CD4-positive, alpha-beta T cell (primary cell): ENCODE measurements around the gene TBATA. TPM values are rescaled to one million over a fixed set of nuclear protein-coding genes. Genes with fewer than 3 reads are reported as not detected.

Experiments used
- ATAC-seq: fragments of 200-7000 bp; cut with Tn5 transposase; one replicate; pipeline ENCODE4 v1.10.0; 2022; ENCODE audit warnings: mild to moderate bottlenecking; ENCODE audit not compliant: poor library complexity
- CTCF ChIA-PET: fragments of 350-600 bp; sonication (Branson Sonifier 250); formaldehyde crosslinking; loops from one replicate; lab custom pipeline; 2021; ENCODE audit warnings: antibody characterized with exemption, inconsistent platforms; lab: Charles Lee
- POLR2A ChIA-PET: fragments of 350-600 bp; sonication (Branson Sonifier 250); formaldehyde crosslinking; loops from one replicate; lab custom pipeline; 2021; ENCODE audit warnings: antibody characterized with exemption, inconsistent platforms; lab: Charles Lee
- DNase-seq, 14 experiments: peaks; one replicate each; pipeline ENCODE4 v3.0.0-alpha.2; 2013 to 2020; ENCODE audit warnings: mixed read lengths in 2 of 14
- H3K27ac ChIP-seq, 2 donors: one replicate each; pipeline versions ENCODE4 v1.5.1 to v1.7.0; 2013; ENCODE audit warnings: low read length in 2 of 2, low read depth in 1 of 2, mild to moderate bottlenecking in 1 of 2
- H3K27me3 ChIP-seq, 2 experiments: 1 replicate in 1 of 2; 2 replicates in 1 of 2; pipeline versions ENCODE4 v1.6.1 to v1.7.0; 2013; ENCODE audit warnings: low read length in 2 of 2, control low read depth in 1 of 2, mild to moderate bottlenecking in 1 of 2, moderate library complexity in 1 of 2; ENCODE audit not compliant: insufficient read depth in 2 of 2, control insufficient read depth in 1 of 2
- H3K36me3 ChIP-seq: one replicate; pipeline ENCODE4 v1.6.1; 2013; ENCODE audit warnings: low read length, control low read depth; ENCODE audit not compliant: insufficient read depth
- H3K4me1 ChIP-seq: one replicate; pipeline ENCODE4 v1.6.1; 2013; ENCODE audit warnings: low read length, control low read depth; ENCODE audit not compliant: insufficient read depth
- H3K4me3 ChIP-seq: one replicate; pipeline ENCODE4 v1.5.1; 2013; ENCODE audit warnings: mild to moderate bottlenecking, low read length, moderate library complexity
- H3K9me3 ChIP-seq, 2 experiments: 1 replicate in 1 of 2; 2 replicates in 1 of 2; pipeline versions ENCODE4 v1.6.1 to v1.7.0; 2013; ENCODE audit warnings: low read length in 2 of 2, mild to moderate bottlenecking in 2 of 2, control low read depth in 1 of 2, moderate library complexity in 1 of 2; ENCODE audit not compliant: control insufficient read depth in 1 of 2, insufficient read depth in 1 of 2
- H3K27ac Mint-ChIP-seq: one replicate; pipeline ENCODE4 v1.8.0; 2020; ENCODE audit warnings: mixed read lengths
- H3K27me3 Mint-ChIP-seq: one replicate; pipeline ENCODE4 v1.8.0; 2021; ENCODE audit warnings: mixed read lengths
- H3K36me3 Mint-ChIP-seq: one replicate; pipeline ENCODE4 v1.8.0; 2021; ENCODE audit warnings: low read depth, mixed read lengths
- H3K4me1 Mint-ChIP-seq: one replicate; pipeline ENCODE4 v1.8.0; 2021; ENCODE audit warnings: low read depth, mixed read lengths
- H3K4me3 Mint-ChIP-seq: one replicate; pipeline ENCODE4 v1.8.0; 2020; ENCODE audit warnings: mild to moderate bottlenecking, mixed read lengths
- H3K9me3 Mint-ChIP-seq: one replicate; pipeline ENCODE4 v1.8.0; 2020; ENCODE audit warnings: mixed read lengths
- CTCF ChIP-seq: fragments of 200-600 bp; IDR thresholded peaks from one replicate; pipeline ENCODE4 v1.8.0; 2022; ENCODE audit warnings: antibody characterized with exemption, mild to moderate bottlenecking
- intact Hi-C, 2 experiments: fragments of 100-400 bp; cut with DNase I in 1 of 2; cut with micrococcal nuclease in 1 of 2; formaldehyde crosslinking; loops; one replicate each; pipeline versions ENCODE4 v1.15.1 to v1.9.0; 2023 to 2025; cut with DNase I, micrococcal nuclease
- total RNA-seq, 174 experiments: library from RNA in 2 of 174; stranded (reverse) in 2 of 174; gene quantifications; one replicate each; pipeline ENCODE4 v1.2.3 and lab custom pipeline; 2021 to 2026

Gene TBATA
- total RNA-seq, 2 experiments from 2014 or later, result not detected

GRCh38 chr10:70753841-70754621 lies 31.1 kb downstream of the TBATA start:
- H3K27ac ChIP-seq, result no peak overlapping the region
- Mint-ChIP-seq H3K4me3 (no peak overlapping the region), H3K4me1 (no peaks in the 10 kb centered on the region), H3K36me3 (no peaks in the 10 kb centered on the region), H3K9me3 (no peaks in the 10 kb centered on the region), H3K27me3 (no peaks in the 10 kb centered on the region), H3K27ac (no peak overlapping the region)
- H3K9me3 ChIP-seq, result no peaks in the 10 kb centered on the region
- intact Hi-C loops, result no loop called here
- no peaks in the 10 kb centered on the region for H3K27me3 ChIP-seq
- POLR2A ChIA-PET, result no interaction called here
- DNase-seq (no peak), ATAC-seq (no peak)
- CTCF ChIA-PET, result no interaction called here
- H3K36me3 ChIP-seq, result no peaks in the 10 kb centered on the region
- no peak overlapping the region for H3K4me3 ChIP-seq
- peaks cover 3% of the 10 kb centered on the region for H3K4me1 ChIP-seq
- no peak for TF ChIP-seq CTCF

- no peaks in the 10 kb centered on the region for H3K4me1 Mint-ChIP-seq
- no peaks in the 10 kb centered on the region for H3K36me3 Mint-ChIP-seq
- ChIA-PET POLR2A (no interaction called here), CTCF (no interaction called here)
- H3K27me3 Mint-ChIP-seq, result no peaks in the 10 kb centered on the region
- no peaks in the 10 kb centered on the region for H3K9me3 ChIP-seq
- no peaks in the 10 kb centered on the region for H3K27me3 ChIP-seq
- TF ChIP-seq CTCF, result no peak
- intact Hi-C loops, result no loop called here
- no peak overlapping the region for H3K27ac Mint-ChIP-seq
- no peaks in the 10 kb centered on the region for H3K36me3 ChIP-seq
- DNase-seq, result no peak
- ATAC-seq, result no peak
- H3K4me3 Mint-ChIP-seq, result no peak overlapping the region
- H3K4me3 ChIP-seq, result no peak overlapping the region
- H3K27ac ChIP-seq, result no peak overlapping the region
- no peaks in the 10 kb centered on the region for H3K9me3 Mint-ChIP-seq
- no peaks in the 10 kb centered on the region for H3K4me1 ChIP-seq
Observed at GRCh38 chr10:70753026-70753663, 32.0 kb downstream of the TBATA start.

GRCh38 chr10:70752571-70752970 lies 32.6 kb downstream of the TBATA start:
- no peaks in the 10 kb centered on the region for H3K9me3 ChIP-seq
- Mint-ChIP-seq H3K4me3 (no peak overlapping the region), H3K4me1 (no peaks in the 10 kb centered on the region), H3K36me3 (no peaks in the 10 kb centered on the region), H3K27me3 (no peaks in the 10 kb centered on the region), H3K27ac (no peak overlapping the region), H3K9me3 (no peaks in the 10 kb centered on the region)
- no peak for TF ChIP-seq CTCF
- no peak for DNase-seq
- no peak overlapping the region for H3K4me3 ChIP-seq
- no peak overlapping the region for H3K27ac ChIP-seq
- no peak for ATAC-seq
- no peaks in the 10 kb centered on the region for H3K4me1 ChIP-seq
- H3K27me3 ChIP-seq, result no peaks in the 10 kb centered on the region
- H3K36me3 ChIP-seq, result no peaks in the 10 kb centered on the region
- CTCF ChIA-PET, result no interaction called here
- POLR2A ChIA-PET, result no interaction called here
- intact Hi-C loops, result no loop called here
